Measurements from ENCODE around the gene FHDC1. TPM values are rescaled to one million over a fixed set of nuclear protein-coding genes. Genes with fewer than 3 reads are reported as not detected.

Gene FHDC1, protein sequence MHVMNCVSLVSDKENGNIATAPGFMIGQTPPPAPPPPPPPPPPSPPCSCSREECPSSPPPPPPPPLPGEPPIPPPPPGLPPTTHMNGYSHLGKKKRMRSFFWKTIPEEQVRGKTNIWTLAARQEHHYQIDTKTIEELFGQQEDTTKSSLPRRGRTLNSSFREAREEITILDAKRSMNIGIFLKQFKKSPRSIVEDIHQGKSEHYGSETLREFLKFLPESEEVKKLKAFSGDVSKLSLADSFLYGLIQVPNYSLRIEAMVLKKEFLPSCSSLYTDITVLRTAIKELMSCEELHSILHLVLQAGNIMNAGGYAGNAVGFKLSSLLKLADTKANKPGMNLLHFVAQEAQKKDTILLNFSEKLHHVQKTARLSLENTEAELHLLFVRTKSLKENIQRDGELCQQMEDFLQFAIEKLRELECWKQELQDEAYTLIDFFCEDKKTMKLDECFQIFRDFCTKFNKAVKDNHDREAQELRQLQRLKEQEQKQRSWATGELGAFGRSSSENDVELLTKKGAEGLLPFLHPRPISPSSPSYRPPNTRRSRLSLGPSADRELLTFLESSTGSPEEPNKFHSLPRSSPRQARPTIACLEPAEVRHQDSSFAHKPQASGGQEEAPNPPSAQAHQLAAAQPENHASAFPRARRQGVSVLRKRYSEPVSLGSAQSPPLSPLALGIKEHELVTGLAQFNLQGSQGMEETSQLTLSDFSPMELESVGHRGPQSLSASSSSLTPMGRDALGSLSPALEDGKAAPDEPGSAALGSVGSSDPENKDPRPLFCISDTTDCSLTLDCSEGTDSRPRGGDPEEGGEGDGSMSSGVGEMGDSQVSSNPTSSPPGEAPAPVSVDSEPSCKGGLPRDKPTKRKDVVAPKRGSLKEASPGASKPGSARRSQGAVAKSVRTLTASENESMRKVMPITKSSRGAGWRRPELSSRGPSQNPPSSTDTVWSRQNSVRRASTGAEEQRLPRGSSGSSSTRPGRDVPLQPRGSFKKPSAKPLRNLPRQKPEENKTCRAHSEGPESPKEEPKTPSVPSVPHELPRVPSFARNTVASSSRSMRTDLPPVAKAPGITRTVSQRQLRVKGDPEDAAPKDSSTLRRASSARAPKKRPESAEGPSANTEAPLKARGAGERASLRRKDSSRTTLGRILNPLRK
- under 0.01 and 0.12 TPM in 2 replicates for total RNA-seq (ENCODE audit: low replicate concordance)

DNA sequence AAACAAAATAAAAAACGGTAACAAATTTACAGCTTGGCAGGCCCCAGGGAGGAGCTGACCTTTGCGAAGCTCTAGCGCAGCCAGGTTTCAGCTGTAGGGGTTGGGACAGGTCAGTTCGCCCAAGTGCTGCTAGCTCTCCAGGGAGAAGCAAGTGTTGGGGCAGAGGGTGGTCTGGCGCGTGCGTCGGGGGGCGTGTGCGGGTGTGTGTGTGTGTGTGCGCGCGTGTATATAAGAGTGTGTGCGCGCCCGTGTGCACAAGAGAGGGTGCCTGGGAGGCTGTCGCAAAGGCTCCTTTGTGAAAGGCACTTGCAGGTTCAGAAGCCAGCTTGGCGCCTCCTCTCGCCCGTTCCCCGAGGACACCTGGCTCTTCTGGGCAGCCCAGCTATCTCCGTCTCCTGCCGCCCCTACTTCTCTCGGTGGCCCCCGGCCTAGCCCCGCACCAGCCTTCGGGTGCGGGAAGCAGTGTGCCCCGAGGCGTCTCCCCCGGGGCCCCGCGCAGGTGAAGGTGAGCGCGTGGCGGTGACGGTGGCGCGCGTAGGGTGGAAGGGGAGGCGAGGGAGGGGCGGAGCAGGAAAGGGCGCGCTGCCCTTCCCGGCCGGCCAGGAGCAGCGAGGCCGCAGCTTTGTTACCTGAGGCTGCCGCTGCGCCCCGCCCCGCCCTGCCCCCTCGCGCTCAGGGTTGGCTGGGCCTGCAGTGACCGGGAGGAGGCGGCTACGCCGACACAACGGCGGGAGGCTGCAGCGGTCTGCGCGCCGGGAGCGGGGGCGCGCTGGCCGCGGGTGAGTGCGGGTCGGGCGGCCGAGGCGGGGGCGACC lies at the start of gene FHDC1:
Gene FHDC1 (plus strand): TSS at position 693 of the 815 bp plus-strand sequence. CDS start 6,735 bp downstream, outside the sequence.

Other genes with a start within 250 kb of the FHDC1 start
- gene TIGD4, start 156.6 kb upstream of the FHDC1 start, total RNA-seq (ENCODE audit: low replicate concordance), result 0.08 TPM in 1 of 2 replicates, not detected in the other
- gene ARFIP1, start 156.4 kb upstream of the FHDC1 start, total RNA-seq (ENCODE audit: low replicate concordance), result 23.5 and 37.6 TPM in 2 replicates